Activated CD8-positive, alpha-beta memory T cell treated with anti-CD3 and anti-CD28 coated beads, Interleukin-2, amount 50 U/mL, for 48 hours (primary cell): Measurements from ENCODE around the gene HSPD1.

Source experiments
- DNase-seq: peaks from one replicate; pipeline ENCODE4 v3.0.0-alpha.2; 2020

HSPD1 gene

DNA sequence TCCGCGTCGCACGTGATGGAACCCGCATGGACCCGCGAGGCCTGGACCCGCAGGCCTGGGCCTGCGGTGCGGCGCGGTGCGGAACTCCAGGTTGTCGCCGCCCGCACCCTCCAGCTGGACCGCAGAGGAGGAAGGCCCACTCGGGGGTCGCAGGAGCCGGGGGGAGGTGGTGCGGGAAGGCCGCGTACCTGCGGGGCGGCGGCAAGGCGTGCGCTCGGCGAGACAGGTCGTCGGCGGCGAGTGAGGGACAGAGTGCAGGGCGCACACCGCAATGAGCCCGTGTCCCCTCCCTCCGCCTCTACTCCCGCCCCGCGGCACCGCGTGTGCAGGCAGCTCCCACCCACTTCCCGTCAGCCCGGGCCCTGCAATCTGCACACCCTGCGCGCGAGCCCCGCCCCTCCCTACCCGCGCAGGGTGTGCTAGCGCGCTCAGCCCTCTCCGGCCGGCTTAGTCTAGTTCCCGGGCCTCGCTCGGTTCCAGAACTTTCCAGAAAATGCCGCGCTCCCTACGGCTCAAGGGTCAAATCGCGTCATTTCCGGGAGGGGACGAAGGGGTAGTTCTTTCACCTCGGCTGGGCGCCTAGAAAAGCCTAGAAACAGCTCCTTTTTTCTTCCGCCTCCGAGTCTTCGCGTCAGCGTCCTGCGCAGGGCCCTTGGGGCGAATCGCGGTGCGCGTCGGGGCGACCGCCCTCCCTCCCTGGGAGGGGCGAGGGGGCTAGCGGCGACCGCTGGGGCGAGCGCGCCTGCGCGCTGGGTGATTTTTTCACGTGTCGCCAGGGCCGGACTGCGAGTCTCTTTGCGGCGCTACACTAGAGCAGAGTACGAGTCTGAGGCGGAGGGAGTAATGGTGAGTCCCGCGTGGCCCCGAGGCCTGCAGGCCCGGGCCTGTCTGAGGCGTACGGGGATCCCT, at the start of gene HSPD1, which contains the start of gene HSPE1:
Gene HSPD1 (minus strand): TSS at position 247 of the 909 bp plus-strand sequence. CDS start 992 bp downstream, outside the sequence.
Gene HSPE1 (plus strand): TSS at position 786 of the 909 bp plus-strand sequence. CDS start 58 bp downstream, at position 844.
- DNase-seq: peak; percentile 98

DNA sequence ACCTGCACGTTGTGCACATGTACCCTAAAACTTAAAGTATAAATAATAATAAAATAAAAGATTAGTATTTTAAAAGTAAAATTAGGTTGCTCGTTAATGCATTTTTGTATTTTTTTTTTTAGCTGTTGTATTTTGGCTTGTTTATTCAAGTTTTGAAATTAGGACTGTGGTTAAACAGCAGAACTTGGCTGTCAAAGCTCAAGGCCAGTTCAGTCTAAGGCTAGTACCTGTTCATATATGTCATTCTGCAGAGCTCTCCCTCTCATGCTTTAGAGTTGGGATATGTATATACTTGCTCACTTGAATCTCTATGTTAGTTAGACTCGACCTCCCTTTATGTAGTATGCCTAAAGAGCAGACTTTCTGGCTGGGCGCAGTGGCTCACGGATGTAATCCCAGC, 48.9 kb upstream of the HSPD1 start:
- DNase-seq: no peak

DNA sequence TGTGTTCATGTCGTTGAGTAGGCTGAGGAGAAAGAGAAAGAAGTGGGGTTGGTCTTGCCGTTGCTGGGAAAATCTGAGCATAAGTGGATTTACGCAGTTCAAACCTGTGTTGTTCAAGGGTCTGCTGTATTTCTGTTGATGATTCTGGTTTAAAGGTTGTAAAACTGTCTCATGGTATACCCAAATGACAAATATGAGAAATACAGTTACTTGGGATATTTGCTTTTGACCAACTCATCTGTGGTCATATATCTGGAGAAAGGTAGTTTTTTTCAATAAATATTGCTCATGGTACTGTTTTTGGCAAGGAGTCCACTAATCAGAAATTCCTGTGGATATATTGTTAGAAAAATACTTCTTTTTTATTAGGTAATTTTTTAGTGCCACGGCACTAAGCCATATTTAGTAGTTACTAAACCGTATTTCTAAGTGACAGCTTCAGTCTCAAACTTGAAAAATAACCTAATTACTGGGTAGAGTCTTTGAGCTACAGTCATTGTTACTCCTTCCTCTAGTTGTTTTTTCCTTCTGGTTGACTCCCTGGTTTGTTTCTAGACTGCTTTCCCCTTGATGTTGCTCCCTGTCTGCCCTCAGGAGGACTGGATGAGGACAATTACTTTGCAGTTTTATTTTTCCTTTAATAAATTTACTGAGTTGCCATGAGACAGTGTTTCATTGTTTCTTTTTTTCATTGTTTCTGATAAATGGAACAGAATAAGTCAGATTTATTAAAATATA, 47.7 kb upstream of the HSPD1 start:
- DNase-seq: no peak

GRCh38 chr2:197543206-197543605, 43.6 kb upstream of the HSPD1 start:
- no peak for DNase-seq

DNA sequence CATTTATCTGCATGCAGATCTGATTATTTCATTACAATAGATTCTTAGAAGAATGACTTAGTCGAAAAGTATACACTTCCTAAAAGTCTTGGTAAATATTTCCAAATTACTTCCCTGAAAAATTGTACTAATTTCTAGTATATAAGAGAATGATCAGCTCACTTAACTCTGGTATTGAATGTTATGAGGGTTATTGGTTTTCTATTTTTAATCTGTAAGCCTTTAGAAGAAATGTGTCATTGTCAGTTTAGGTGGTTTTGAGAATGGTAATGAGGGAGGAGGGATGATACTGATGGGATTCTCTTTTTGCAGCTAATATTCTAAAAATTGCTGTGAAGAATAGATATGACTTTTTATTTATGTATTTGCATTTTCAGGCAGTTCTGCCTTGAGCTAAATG, 40.1 kb upstream of the HSPD1 start:
- DNase-seq: no peak

GRCh38 chr2:197538412-197538811, 38.8 kb upstream of the HSPD1 start:
- no peak for DNase-seq

GRCh38 chr2:197517150-197517549, 17.5 kb upstream of the HSPD1 start:
- DNase-seq: no peak

GRCh38 chr2:197516393-197516761, 16.7 kb upstream of the HSPD1 start:
- DNase-seq: peak; percentile 65

GRCh38 chr2:197515739-197516392, 16.2 kb upstream of the HSPD1 start, which contains the start of gene MOB4:
Gene MOB4, plus strand, starts transcription at chr2:197516066. Its CDS starts 21 bp downstream, at chr2:197516087.
- DNase-seq: peak; percentile 97

DNA sequence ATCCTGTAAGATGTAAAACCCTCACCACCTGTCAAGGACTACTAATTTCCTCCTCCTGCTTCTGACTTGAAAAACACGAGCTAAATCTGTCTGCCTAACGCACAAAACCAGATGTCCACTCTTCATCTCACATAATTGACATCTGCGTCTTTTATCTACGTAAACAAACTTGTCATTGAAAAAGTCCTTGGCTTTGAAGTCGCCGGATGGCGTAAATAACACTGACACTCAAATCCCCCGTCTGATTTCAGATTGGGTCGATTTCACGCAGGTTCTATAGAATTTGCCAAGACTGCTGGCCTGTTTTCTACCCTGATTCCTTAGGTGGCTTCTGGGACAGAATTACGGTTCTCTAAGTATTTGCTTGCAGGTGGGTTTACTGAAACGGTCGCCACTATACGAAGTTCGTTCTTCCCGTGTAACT, 15.7 kb upstream of the HSPD1 start:
- no peak for DNase-seq

DNA sequence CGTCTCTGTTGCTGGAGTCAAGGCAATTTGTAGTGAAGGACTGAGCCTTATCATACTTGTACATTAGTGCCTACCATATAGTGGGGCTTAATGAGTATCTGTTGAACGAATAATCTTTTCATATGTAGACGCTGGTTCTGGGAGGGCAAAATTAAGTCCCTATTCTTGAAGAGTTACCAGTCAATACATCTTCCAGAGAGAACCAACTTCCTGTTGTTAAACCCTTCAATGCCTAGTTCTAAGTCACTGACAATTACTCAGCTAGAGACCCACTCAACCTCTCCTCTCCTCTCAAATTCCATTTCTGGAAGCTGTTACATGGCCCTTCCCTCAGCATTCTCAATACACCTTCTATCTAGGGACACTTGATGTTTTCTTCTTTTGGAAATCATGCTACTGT, 15.1 kb upstream of the HSPD1 start:
- DNase-seq: no peak

GRCh38 chr2:197513915-197514314, 14.3 kb upstream of the HSPD1 start:
- DNase-seq: no peak

- DNase-seq: no peak
Observed at GRCh38 chr2:197506658-197507057, 7.0 kb upstream of the HSPD1 start.

DNA sequence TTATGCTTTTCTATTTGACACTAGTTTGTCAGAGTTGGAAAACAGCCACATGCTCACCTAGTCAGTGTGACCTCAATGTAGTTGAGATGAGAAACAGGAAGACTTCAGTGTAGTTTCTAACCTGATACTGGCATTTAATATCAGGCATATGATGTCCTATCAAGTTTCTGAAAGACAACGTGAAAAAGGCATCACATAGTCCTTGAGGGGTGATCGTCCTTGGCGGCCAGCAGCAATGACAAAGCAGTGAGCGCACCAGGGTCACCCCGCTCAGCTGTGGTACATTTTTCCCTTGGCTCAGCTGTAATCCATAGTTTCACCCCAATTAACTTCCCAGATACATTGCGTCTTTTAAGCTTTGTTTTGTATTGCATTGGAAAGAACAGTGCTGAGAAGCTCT, 4.9 kb upstream of the HSPD1 start:
- no peak for DNase-seq

- DNase-seq: no peak
Observed at GRCh38 chr2:197504000-197504399, 4.4 kb upstream of the HSPD1 start.

DNA sequence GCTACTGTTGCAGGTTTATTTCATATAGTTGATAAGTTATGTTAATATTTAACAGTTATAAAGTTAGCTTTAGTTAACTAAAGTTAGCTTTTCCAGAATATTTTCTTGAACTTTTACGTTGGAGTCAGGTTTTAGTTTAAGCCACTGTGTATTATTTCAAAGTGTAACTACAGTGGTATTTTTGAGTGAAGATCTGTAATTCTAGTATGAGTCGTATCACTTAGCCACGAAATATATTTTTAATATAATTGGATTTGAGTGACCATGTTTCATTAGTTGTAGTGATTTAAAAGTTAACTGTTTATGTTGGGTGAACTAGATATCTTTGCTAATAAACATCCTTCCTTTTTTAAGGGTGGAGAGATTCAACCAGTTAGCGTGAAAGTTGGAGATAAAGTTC, 3.0 kb upstream of the HSPD1 start:
- no peak for DNase-seq

GRCh38 chr2:197502201-197502600, 2.6 kb upstream of the HSPD1 start:
- DNase-seq: no peak

- no peak for DNase-seq
Observed at GRCh38 chr2:197500503-197501131, 977 bp upstream of the HSPD1 start.

- DNase-seq: peak; percentile 81
Observed at GRCh38 chr2:197498937-197499593, 575 bp downstream of the HSPD1 start.

GRCh38 chr2:197498235-197498936, 1.3 kb downstream of the HSPD1 start:
- DNase-seq: no peak

GRCh38 chr2:197497326-197497725, 2.3 kb downstream of the HSPD1 start:
- no peak for DNase-seq

GRCh38 chr2:197496695-197497094, 2.9 kb downstream of the HSPD1 start:
- DNase-seq: no peak
